GM12801 (cell line): ENCODE data around the gene TOMM5.

Source experiments
- TF ChIP-seq, protein P1 (sequence below): IDR thresholded peaks from one replicate; pipeline ENCODE4 v1.5.1; 2011; ENCODE audit warnings: control low read depth; ENCODE audit not compliant: insufficient read length; ENCODE audit errors: extremely low read depth

Gene TOMM5

DNA sequence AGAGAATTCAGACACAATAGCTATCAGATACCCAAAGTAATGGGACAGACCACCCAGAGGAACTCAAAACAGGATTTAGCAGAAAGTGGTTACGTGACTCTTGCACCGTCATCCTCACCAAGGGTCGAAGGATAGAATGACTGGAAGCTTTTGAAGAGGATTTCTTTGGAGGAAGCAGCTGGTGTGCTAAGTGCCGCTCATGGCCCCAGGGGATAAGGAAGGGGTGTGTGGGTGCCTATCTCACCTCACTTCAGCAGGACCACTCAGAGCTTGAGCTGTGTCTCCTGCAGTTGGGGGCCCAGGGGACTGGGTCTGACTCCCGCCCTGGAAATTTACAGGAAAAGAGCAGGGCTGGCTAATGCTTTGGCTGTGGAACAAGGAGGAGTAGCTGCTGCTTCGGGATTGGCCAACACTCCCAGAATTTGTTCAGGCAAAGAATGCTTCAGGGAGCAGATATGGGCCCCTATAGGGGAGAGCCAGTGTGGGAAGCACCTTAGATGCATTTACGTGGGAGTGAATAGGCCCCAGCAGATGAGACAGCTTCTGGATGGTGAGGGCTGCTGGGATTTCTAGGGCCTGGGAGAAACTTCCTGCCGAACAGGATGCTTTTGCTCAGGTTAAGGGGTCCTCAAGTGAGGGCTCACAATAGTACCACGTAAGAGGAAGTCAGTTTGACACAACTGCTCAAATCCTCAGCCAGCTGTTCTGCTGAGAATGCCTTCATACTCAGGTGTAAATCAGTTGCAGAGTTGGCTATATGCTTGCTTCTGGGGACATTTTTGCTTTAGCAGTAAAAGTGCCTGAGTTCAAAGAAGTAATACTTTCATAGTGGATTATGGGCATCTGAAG is 29.1 kb upstream of the TOMM5 start:
- TF ChIP-seq, protein P1, sequence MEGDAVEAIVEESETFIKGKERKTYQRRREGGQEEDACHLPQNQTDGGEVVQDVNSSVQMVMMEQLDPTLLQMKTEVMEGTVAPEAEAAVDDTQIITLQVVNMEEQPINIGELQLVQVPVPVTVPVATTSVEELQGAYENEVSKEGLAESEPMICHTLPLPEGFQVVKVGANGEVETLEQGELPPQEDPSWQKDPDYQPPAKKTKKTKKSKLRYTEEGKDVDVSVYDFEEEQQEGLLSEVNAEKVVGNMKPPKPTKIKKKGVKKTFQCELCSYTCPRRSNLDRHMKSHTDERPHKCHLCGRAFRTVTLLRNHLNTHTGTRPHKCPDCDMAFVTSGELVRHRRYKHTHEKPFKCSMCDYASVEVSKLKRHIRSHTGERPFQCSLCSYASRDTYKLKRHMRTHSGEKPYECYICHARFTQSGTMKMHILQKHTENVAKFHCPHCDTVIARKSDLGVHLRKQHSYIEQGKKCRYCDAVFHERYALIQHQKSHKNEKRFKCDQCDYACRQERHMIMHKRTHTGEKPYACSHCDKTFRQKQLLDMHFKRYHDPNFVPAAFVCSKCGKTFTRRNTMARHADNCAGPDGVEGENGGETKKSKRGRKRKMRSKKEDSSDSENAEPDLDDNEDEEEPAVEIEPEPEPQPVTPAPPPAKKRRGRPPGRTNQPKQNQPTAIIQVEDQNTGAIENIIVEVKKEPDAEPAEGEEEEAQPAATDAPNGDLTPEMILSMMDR: no peak

DNA sequence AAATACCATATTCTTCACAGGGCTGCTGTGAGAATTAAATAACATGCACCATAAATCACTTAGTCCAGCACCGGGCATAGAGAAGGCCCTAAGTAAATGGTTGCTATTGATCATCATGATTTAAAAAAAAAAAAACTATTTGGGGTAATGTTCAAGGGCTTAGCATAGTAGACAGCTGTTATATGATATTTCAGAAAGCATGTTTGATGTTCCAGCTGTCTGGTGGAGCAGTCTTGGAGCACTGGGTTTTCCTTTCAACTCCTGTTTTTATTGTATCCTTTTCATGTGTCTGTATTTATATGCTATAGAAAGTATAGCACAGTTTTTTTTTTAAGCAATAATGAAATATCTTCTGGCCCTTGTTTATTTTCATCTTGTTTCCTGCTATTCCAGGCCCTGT is 28.0 kb upstream of the TOMM5 start:
- TF ChIP-seq, protein P1: no peak

DNA sequence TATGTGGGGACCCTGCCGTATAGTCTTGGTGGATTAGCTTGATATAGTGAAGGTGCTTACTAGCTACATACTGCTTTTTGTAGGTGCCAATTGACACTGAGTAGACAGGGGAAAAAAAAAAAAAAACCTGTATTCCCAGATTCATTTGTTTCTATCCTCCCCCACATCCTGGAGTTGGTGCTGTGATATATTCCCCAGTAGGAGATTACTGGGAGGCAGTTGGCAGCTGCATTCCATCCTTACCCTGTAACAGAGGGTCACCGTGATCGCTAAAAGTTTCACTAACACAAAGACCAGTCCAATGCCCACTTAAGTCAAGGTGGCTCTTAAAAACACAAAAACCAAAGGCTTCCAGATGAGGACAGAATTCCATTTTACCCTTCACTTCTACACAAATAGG is 27.4 kb upstream of the TOMM5 start:
- TF ChIP-seq, protein P1: no peak

DNA sequence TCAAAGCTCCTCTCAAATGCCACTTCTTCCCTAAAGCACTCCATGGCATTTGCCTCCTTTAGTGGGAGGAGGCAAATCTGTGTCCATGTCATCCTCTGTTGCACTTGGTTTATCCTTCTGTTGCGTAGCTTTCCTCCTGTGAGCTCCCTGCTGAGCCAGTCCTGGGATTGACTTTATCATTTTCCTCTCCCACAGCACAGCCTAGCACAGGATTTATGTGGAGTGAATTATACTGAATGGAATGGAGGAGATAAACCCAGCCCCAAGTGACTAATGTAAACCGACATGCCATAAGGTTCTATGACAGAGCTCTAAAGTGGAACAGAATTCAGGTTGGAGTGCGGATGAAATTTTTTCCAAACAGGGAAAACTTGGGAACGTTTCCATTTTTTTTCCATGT is 26.4 kb upstream of the TOMM5 start:
- TF ChIP-seq, protein P1: no peak

DNA sequence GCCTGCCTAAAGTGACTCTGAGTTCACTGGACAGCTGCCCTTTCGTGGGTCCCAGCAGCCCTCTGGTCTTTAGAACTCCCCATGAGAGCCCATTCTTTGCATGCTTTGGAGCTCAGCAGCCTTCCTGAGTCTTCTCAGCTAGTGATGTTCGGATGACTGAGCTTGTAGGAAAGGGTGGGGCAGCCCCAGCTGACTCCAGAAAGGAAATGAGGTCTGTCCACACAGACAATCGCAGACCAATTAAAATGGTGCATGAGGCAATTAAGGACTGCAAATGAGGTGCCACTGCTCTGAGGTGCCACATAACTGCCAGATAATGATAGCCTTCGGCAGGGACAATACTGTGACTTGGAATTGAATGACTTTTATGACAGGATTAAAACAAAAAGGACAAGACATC is 25.4 kb upstream of the TOMM5 start:
- TF ChIP-seq, protein P1: no peak

DNA sequence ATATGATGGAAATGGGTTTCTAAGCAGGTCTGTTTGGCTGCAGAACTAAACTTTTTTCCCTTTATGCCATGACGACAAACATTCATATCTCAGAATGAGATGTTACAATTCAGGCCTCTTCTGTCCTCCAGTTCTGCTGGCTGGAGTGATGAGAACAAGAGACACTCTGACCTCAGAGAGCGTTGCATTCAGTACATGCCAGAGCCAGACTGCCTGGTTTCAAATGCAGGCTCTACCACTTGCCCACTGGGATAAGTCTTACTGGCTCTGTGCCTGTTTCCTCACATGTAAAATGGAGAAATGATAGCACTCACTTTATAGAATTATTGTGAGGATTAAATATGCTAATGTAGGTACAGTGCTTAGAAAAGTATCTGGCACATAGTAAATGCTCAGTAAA is 24.8 kb upstream of the TOMM5 start:
- TF ChIP-seq, protein P1: no peak

DNA sequence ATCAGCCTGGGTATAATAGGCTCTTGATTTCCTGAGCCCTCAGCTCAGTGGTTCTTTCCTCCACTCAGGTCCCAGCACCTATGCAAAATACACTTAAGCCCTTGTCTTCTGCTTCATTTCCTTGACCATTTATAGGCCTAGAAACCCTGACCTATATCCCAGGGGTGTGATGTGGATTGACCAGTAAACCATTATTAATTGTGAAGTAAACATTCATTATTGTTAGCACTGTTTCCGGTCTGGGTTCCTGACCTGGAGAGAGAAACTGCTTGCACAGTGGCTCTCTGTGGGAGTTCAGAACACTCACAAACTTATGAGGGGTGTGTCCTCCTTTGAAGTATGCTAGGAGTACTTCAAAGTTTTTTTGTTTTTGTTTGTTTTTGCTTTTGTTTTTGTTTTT is 19.6 kb upstream of the TOMM5 start:
- TF ChIP-seq, protein P1: no peak
